HL-60 (cell line): ENCODE results near the gene APBB2.

ENCODE experiments used
- CTCF ChIP-seq: IDR thresholded peaks from one replicate; pipeline ENCODE4 v1.5.1; 2011; ENCODE audit warnings: low read length, control low read depth, inconsistent platforms; ENCODE audit not compliant: insufficient read depth
- GABPA ChIP-seq: IDR thresholded peaks from 2 replicates; pipeline ENCODE4 v1.6.1; 2012; ENCODE audit warnings: low read depth
- POLR2AphosphoS5 ChIP-seq: IDR thresholded peaks from 2 replicates; pipeline ENCODE4 v1.6.1; 2012; ENCODE audit warnings: low read depth

DNA sequence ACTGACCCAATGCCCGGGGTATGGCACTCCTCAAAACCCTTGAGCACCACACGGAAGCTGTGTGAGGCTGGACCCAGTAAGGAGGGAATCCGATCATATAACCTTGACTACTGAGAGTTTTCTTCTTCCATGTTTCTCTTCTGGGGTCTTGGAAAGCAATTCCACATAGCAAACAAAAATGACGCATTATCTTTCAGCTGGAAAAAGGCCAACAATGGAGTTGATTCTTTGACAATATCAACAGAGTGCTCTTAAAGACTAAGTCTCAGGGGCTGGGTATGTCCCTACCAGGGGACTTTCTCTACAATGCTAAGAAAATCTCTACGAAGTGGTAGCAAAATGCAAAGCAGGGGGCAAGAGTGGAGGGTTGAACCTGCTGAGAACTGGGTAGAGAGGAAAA, 276.0 kb downstream of the APBB2 start:
- TF ChIP-seq CTCF (no peak), GABPA (no peak), POLR2AphosphoS5 (no peak)
